Ishikawa (cell line): ENCODE measurements around the gene SEMA6A.

Experiments
- EGR1 ChIP-seq: IDR thresholded peaks from 2 replicates; pipeline ENCODE4 v1.6.1; 2012
- EP300 ChIP-seq: IDR thresholded peaks from 2 replicates; pipeline ENCODE4 v1.6.1; 2012; ENCODE audit warnings: borderline replicate concordance
- MAX ChIP-seq: IDR thresholded peaks from 2 replicates; pipeline ENCODE4 v1.6.1; 2012
- NFIC ChIP-seq: IDR thresholded peaks from 2 replicates; pipeline ENCODE4 v1.6.1; 2012
- RAD21 ChIP-seq: IDR thresholded peaks from 2 replicates; pipeline ENCODE4 v1.6.1; 2012; ENCODE audit warnings: low read depth
- REST ChIP-seq: IDR thresholded peaks from 2 replicates; pipeline ENCODE4 v1.6.1; 2012; ENCODE audit warnings: low read depth, mild to moderate bottlenecking
- TAF1 ChIP-seq: IDR thresholded peaks from 2 replicates; pipeline ENCODE4 v1.6.1; 2012; ENCODE audit warnings: low read depth, mild to moderate bottlenecking
- TCF12 ChIP-seq: IDR thresholded peaks from 2 replicates; pipeline ENCODE4 v1.6.1; 2012; ENCODE audit warnings: low read depth
- TEAD4 ChIP-seq: IDR thresholded peaks from 2 replicates; pipeline ENCODE4 v1.6.1; 2012
- USF1 ChIP-seq: IDR thresholded peaks from 2 replicates; pipeline ENCODE4 v1.6.1; 2012
- YY1 ChIP-seq: IDR thresholded peaks from 2 replicates; pipeline ENCODE4 v1.6.1; 2012; ENCODE audit warnings: low read depth
- ZBTB7A ChIP-seq: IDR thresholded peaks from 2 replicates; pipeline ENCODE4 v1.6.1; 2012; ENCODE audit warnings: low read depth

- TF ChIP-seq REST: no peak
- TF ChIP-seq RAD21: no peak
- no peak for TF ChIP-seq TAF1
- no peak for TF ChIP-seq EP300
- TF ChIP-seq ZBTB7A: no peak
- TF ChIP-seq TEAD4: no peak
- TF ChIP-seq TCF12: no peak
- TF ChIP-seq NFIC: no peak
- TF ChIP-seq MAX: no peak
- no peak for TF ChIP-seq EGR1
- no peak for TF ChIP-seq YY1
- TF ChIP-seq USF1: no peak
Observed at GRCh38 chr5:116411101-116411571, 163.5 kb downstream of the SEMA6A start.
